ENCODE measurements around the gene PPP6R3.

PPP6R3 gene

DNA sequence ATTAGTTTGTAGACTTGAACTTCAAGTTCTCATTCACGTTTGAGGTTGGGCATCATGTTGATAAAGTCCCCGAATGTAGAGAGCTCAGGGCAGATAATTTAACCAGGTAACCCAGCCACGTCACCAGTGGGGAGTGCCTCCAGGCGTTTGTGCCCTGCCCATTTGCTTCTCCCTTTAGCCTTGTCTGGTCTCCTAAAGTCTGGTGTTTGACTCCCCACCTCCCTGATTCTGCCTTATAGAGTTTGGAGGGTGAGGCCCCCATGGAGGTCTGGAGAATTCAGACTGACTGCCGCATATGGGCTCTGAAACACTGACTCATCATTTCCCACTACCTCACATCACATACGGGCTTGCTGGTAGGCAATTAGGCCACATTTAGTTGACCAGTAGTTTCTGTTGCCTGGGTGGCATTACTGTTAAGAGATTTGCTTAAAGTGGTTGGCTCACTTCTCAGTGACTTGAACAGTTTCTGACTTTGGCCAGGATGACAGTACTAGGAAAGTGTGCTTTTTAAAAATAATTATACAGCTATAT, 124.5 kb downstream of the PPP6R3 start:
- TF ChIP-seq, protein P1, sequence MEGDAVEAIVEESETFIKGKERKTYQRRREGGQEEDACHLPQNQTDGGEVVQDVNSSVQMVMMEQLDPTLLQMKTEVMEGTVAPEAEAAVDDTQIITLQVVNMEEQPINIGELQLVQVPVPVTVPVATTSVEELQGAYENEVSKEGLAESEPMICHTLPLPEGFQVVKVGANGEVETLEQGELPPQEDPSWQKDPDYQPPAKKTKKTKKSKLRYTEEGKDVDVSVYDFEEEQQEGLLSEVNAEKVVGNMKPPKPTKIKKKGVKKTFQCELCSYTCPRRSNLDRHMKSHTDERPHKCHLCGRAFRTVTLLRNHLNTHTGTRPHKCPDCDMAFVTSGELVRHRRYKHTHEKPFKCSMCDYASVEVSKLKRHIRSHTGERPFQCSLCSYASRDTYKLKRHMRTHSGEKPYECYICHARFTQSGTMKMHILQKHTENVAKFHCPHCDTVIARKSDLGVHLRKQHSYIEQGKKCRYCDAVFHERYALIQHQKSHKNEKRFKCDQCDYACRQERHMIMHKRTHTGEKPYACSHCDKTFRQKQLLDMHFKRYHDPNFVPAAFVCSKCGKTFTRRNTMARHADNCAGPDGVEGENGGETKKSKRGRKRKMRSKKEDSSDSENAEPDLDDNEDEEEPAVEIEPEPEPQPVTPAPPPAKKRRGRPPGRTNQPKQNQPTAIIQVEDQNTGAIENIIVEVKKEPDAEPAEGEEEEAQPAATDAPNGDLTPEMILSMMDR (IDR thresholded peaks at IDR 0.05; ENCODE audit: low read depth, low read length), result no peak
- no peak overlapping the region for H3K4me3 ChIP-seq (replicated peaks in 1 of 2; ENCODE audit: low read depth in 2 of 2, low read length in 2 of 2)
- no peak for DNase-seq (ENCODE audit: low read depth in 2 of 2)

GRCh38 chr11:68589547-68590216, 129.1 kb downstream of the PPP6R3 start:
- H3K4me3 ChIP-seq (replicated peaks in 1 of 2; ENCODE audit: low read depth in 2 of 2, low read length in 2 of 2), result no peak overlapping the region
- TF ChIP-seq, protein P1 (IDR thresholded peaks at IDR 0.05; ENCODE audit: low read depth, low read length), result no peak
- no peak for DNase-seq (ENCODE audit: low read depth in 2 of 2)

DNA sequence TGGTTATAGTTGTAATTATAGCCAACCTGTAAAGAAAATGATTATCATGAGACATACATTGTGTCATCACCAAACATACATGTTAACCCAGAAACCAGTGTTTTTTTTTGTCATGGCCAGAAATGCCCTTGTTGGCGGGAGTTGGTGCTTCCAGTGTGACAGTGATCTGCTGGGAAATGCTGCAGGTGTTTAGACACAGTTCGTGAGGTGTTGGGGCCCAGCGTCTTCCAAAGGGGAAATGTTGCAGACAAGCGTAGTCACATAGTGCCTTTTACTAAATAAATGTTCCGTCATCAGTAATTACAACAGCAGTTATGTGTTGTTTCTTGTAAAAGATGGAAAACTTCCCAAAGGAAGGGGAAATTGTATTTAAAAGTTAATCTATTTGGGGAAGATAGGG, 131.2 kb downstream of the PPP6R3 start:
- TF ChIP-seq, protein P1 (IDR thresholded peaks at IDR 0.05; ENCODE audit: low read depth, low read length), result no peak
- H3K4me3 ChIP-seq (replicated peaks in 1 of 2; ENCODE audit: low read depth in 2 of 2, low read length in 2 of 2), result no peak overlapping the region
- DNase-seq (ENCODE audit: low read depth in 2 of 2), result no peak

- TF ChIP-seq, protein P1 (IDR thresholded peaks at IDR 0.05; ENCODE audit: low read depth, low read length), result no peak
- DNase-seq (ENCODE audit: low read depth in 2 of 2), result no peak
- H3K4me3 ChIP-seq (replicated peaks in 1 of 2; ENCODE audit: low read depth in 2 of 2, low read length in 2 of 2), result no peak overlapping the region
Observed at GRCh38 chr11:68593441-68593840, 132.9 kb downstream of the PPP6R3 start.

GRCh38 chr11:68594123-68594522, 133.6 kb downstream of the PPP6R3 start:
- TF ChIP-seq, protein P1 (IDR thresholded peaks at IDR 0.05; ENCODE audit: low read depth, low read length), result no peak
- H3K4me3 ChIP-seq (replicated peaks in 1 of 2; ENCODE audit: low read depth in 2 of 2, low read length in 2 of 2), result no peak overlapping the region
- DNase-seq (ENCODE audit: low read depth in 2 of 2), result no peak

- DNase-seq (ENCODE audit: low read depth in 2 of 2), result no peak
- TF ChIP-seq, protein P1 (IDR thresholded peaks at IDR 0.05; ENCODE audit: low read depth, low read length), result no peak
- no peak overlapping the region for H3K4me3 ChIP-seq (replicated peaks in 1 of 2; ENCODE audit: low read depth in 2 of 2, low read length in 2 of 2)
Observed at GRCh38 chr11:68596231-68596630, 135.7 kb downstream of the PPP6R3 start.
